Thoracic aorta (tissue), 2 donors: ENCODE results near the gene NEB. TPM values are rescaled to one million over a fixed set of nuclear protein-coding genes. Genes with fewer than 3 reads are reported as not detected.

Source experiments
- ATAC-seq: fragments of 150-250 bp; one replicate; pipeline ENCODE4 v1.8.0; 2017; ENCODE audit warnings: low read depth; ENCODE audit not compliant: insufficient number of reproducible peaks, low FRiP score
- DNase-seq: peaks from one replicate; pipeline ENCODE4 v3.0.0-alpha.2; 2020; ENCODE audit warnings: low spot score
- H3K27ac ChIP-seq, 2 donors: fragments of 200-600 bp; sonication (generic); 1 replicate in 1 of 2; 2 replicates in 1 of 2; pipeline ENCODE4 v1.5.1; 2016; ENCODE audit warnings: mild to moderate bottlenecking in 2 of 2, moderate library complexity in 2 of 2
- H3K27me3 ChIP-seq: fragments of 200-600 bp; sonication (generic); replicated peaks from 2 replicates; pipeline ENCODE4 v1.6.0; 2016; ENCODE audit warnings: mild to moderate bottlenecking; ENCODE audit not compliant: insufficient read depth
- H3K36me3 ChIP-seq: fragments of 200-600 bp; sonication (generic); one replicate; pipeline ENCODE4 v1.5.1; 2016
- H3K4me1 ChIP-seq, 2 donors: fragments of 200-600 bp; sonication (generic); 1 replicate in 1 of 2; 2 replicates in 1 of 2; pipeline versions ENCODE4 v1.5.1 to v1.6.0; 2016; ENCODE audit warnings: low read depth in 2 of 2, mild to moderate bottlenecking in 1 of 2; ENCODE audit not compliant: control insufficient read depth in 1 of 2
- H3K4me3 ChIP-seq: fragments of 200-600 bp; sonication (generic); 2 replicates; pipeline ENCODE4 v1.5.1; 2016; ENCODE audit warnings: mild to moderate bottlenecking
- H3K9me3 ChIP-seq: fragments of 200-600 bp; sonication (generic); 2 replicates; pipeline ENCODE4 v1.5.1; 2016
- CTCF ChIP-seq: fragments of 200-600 bp; sonication (generic); IDR thresholded peaks from one replicate; pipeline ENCODE4 v1.5.1; 2019; ENCODE audit warnings: antibody characterized with exemption
- total RNA-seq, 2 donors: library from RNA; depleted of rRNA; stranded (reverse); fragments of >200 nt; gene quantifications; one replicate each; pipeline versions ENCODE4 v1.1.0 to v1.2.3, GENCODE V29; 2016

NEB gene
- total RNA-seq, 2 donors from 2014 or later: 3.2 to 8.6 TPM

GRCh38 chr2:151439127-151439526 is 295.1 kb downstream of the NEB start:
- DNase-seq (no peak), ATAC-seq (no peak)
- no peak overlapping the region for H3K27ac ChIP-seq
- no peak overlapping the region for H3K4me3 ChIP-seq
- no peak for TF ChIP-seq CTCF
- H3K36me3 ChIP-seq: peaks cover 39% of the 10 kb centered on the region
- H3K9me3 ChIP-seq: no peaks in the 10 kb centered on the region
- no peaks in the 10 kb centered on the region for H3K4me1 ChIP-seq
- no peaks in the 10 kb centered on the region for H3K27me3 ChIP-seq

- Histone ChIP-seq H3K27me3 (no peaks in the 10 kb centered on the region), H3K4me3 (no peak overlapping the region), H3K36me3 (peaks cover 37% of the 10 kb centered on the region), H3K27ac (no peak overlapping the region), H3K4me1 (no peaks in the 10 kb centered on the region), H3K9me3 (no peaks in the 10 kb centered on the region)
- DNase-seq (no peak), ATAC-seq (no peak)
- TF ChIP-seq CTCF: no peak
These were observed 295.8 kb downstream of the NEB start for GRCh38 chr2:151438506-151438905.

- DNase-seq (no peak), ATAC-seq (no peak)
- Histone ChIP-seq H3K4me3 (no peak overlapping the region), H3K27ac (no peak overlapping the region), H3K27me3 (no peaks in the 10 kb centered on the region), H3K9me3 (no peaks in the 10 kb centered on the region), H3K4me1 (no peaks in the 10 kb centered on the region), H3K36me3 (peaks cover 37% of the 10 kb centered on the region)
- TF ChIP-seq CTCF: peak; percentile 72
These were observed 296.6 kb downstream of the NEB start for GRCh38 chr2:151437630-151438029.

Other genes with a start within 250 kb of the NEB start
- 100 to 1,000 TPM in 1 of 2 donors, 10 to 100 TPM in 1; 44.1 to 133 TPM for gene ARL5A, start 93.9 kb upstream of the NEB start, total RNA-seq